NCI-H128 (cell line): ENCODE measurements around the gene IPMK.
"Not testable (repeated sequence)": the region's sequence is repeated elsewhere in the genome, so short reads cannot be mapped to it uniquely, and the experiment has no call there.

Experiments used
- DNase-seq: peaks from one replicate; lab custom pipeline; 2025; ENCODE audit not compliant: unreplicated experiment; lab: John Stamatoyannopoulos, UW

Gene IPMK

DNA sequence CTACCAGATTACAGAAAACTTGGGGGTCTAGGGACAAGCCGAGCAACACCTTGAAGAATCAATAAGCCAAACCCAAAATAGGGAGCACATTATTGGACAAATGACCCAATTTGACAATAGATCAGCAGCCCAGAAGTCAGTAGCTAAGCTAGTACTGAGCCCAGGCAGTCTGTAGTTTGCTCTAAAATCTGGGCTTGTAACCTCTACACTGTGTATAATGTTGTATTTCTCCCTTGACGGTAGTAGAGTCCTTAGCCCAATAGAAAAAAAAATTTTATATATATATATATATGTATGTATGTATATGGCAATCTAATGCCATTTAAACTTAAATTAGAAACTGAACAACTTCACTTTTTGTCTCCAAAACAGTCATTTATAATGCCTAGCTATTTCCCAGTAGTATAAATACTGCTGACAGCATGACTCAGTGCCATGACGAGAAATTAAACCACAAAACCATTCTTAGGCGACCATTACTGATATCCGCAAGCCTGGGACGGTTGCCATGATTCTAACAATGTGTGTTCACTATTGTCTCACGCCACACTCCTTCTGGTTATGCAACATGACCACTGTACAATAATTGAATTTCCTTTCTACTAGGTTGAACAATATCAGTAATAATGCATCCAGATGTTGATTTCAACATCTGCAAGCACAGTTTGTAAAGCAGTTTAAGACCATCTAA lies 110.5 kb downstream of the IPMK start:
- no peak for DNase-seq

DNA sequence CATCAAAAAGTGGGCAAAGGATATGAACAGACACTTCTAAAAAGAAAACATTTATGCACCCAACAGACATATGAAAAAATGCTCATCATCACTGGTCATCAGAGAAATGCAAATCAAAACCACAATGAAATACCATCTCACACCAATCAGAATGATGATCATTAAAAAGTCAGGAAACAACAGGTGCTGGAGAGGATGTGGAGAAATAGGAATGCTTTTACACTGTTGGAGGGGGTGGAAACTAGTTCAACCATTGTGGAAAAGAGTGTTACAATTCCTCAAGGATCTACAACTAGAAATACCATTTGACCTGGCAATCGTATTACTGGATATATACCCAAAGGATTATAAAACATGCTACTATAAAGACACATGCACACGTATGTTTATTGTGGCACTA lies 111.8 kb downstream of the IPMK start:
- DNase-seq = not testable (repeated sequence)

DNA sequence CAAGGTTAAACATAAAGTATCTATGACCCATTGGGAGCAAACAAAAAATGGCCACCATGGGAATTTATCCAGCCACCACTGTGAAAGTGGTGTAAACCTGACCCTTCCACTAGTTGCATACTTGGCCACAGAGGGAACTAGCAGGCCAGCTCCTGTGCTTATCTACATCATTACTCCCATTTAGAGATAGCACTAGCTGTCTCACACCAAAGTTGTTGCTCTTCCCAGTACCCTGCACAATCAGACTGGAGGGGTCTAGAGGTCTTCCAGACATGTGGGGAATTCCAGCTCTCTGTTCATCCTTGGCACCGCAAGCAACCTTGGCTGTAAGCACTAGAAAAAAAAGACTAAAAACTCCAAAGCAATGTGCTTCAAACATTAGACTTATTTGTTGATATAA lies 113.9 kb downstream of the IPMK start:
- DNase-seq = no peak

DNA sequence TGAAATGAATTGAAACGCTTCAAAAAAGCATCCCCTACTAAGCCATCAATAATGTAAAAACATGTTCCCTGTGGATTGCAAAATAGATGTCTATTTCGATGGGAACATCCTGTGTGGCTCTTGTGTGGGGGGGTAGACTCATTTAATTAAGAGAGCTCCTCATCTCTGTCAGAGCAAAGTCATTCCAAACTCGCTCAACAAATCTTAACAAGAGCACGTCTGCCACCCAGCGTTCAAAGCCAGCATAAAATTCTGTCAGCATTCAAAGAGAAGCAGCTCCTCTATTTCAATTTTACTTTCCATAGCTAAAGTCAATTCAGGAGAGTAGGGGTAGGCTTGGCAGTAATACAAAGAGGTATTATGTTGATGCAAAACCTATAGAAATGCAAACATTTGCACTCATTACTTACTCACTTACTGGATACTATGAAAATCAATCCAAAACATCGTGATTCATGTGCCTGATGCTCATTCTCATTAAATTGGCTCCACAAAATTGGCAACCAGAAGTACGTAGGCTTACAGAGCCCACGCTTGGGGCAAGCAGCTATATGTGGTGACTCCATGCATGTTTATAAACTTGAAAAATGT lies 114.9 kb downstream of the IPMK start:
- no peak for DNase-seq

DNA sequence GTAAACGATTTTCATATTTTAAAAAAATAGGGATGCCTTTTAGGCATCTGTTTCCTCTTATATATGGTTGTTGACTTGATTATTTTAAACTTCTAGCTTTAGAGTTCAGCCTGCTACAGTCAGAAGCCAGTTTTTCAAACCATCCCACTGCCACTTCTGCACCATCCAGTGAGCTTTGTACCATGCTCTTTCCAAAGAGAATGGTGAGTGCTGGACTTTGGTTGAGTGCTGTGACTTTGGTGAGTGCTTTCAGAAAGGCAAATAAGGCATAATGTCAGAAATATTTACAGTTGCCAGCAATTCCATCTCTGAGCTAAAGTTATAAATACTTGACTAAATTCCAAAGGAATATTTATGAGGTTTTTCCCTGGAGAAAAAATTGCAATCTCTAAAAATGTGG lies 117.4 kb downstream of the IPMK start:
- no peak for DNase-seq

DNA sequence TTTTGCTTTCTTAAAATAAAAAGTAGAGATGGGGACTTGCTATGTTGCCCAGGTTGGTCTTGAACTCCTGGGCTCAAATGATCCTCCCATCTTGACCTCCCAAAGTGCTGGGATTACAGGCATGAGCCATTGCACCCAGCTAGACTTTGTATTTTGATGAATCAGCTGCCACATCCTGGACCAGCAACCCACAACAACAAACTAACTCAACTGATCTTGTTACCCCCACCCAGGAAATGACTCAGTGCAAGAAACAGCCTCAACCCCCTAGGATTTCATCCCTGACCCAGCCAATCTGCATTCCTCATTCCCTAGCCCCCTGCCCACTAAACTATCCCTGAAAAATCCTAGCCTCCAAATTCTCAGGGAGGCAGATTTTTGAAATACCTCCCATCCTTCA lies 123.8 kb downstream of the IPMK start:
- DNase-seq = no peak
